Spleen (tissue), 11 donors: ENCODE results near the gene PRKACB. TPM values are rescaled to one million over a fixed set of nuclear protein-coding genes. Genes with fewer than 3 reads are reported as not detected.

Experiments used
- DNase-seq: peaks from one replicate; pipeline ENCODE4 v3.0.0-alpha.2; 2020
- H3K27ac ChIP-seq, 8 donors: fragments of 200-600 bp; sonication (generic) in 7 of 8; 1 replicate in 4 of 8; 2 replicates in 4 of 8; pipeline versions ENCODE4 v1.5.0 to v1.8.0; 2016 to 2021; ENCODE audit warnings: inconsistent platforms in 4 of 8, mild to moderate bottlenecking in 4 of 8, moderate library complexity in 1 of 8
- H3K27me3 ChIP-seq, 7 donors: fragments of 200-600 bp; sonication (generic) in 6 of 7; replicated peaks in 1 of 7; 1 replicate in 4 of 7; 2 replicates in 3 of 7; pipeline versions ENCODE4 v1.5.0 to v1.8.0; 2016 to 2021; ENCODE audit warnings: inconsistent platforms in 3 of 7, mild to moderate bottlenecking in 1 of 7
- H3K36me3 ChIP-seq, 6 donors: fragments of 200-600 bp; sonication (generic) in 5 of 6; 1 replicate in 4 of 6; 2 replicates in 2 of 6; pipeline versions ENCODE4 v1.5.0 to v1.8.0; 2016 to 2021; ENCODE audit warnings: inconsistent platforms in 2 of 6
- H3K4me1 ChIP-seq, 6 donors: fragments of 200-600 bp; sonication (generic) in 5 of 6; 1 replicate in 3 of 6; 2 replicates in 3 of 6; pipeline versions ENCODE4 v1.5.0 to v1.8.0; 2016 to 2021; ENCODE audit warnings: inconsistent platforms in 3 of 6
- H3K4me3 ChIP-seq, 8 donors: fragments of 200-600 bp; sonication (generic) in 7 of 8; 1 replicate in 4 of 8; 2 replicates in 4 of 8; pipeline versions ENCODE4 v1.5.0 to v1.8.0; 2016 to 2021; ENCODE audit warnings: inconsistent platforms in 4 of 8, mild to moderate bottlenecking in 4 of 8, moderate library complexity in 2 of 8
- H3K9me3 ChIP-seq, 8 donors: fragments of 200-600 bp; sonication (generic) in 7 of 8; 1 replicate in 4 of 8; 2 replicates in 4 of 8; pipeline versions ENCODE4 v1.5.0 to v1.8.0; 2016 to 2021; ENCODE audit warnings: inconsistent platforms in 4 of 8
- CTCF ChIP-seq, 11 experiments: fragments of 200-600 bp in 7 of 11; fragments of 450-650 bp in 4 of 11; sonication (generic) in 4 of 11; IDR thresholded peaks in 8 of 11; conservative IDR thresholded peaks in 3 of 11; 1 replicate in 7 of 11; 2 replicates in 4 of 11; pipeline versions ENCODE4 v1.4.0 to v1.8.0; 2016 to 2021; ENCODE audit warnings: antibody characterized with exemption in 11 of 11, inconsistent platforms in 4 of 11, mild to moderate bottlenecking in 1 of 11
- POLR2A ChIP-seq, 3 donors: fragments of 450-650 bp; IDR thresholded peaks; one replicate each; pipeline ENCODE4 v1.5.1; 2017; ENCODE audit warnings: antibody characterized with exemption in 3 of 3, mild to moderate bottlenecking in 1 of 3
- POLR2AphosphoS5 ChIP-seq, 3 donors: sonication (generic); formaldehyde crosslinking; IDR thresholded peaks; one replicate each; pipeline ENCODE4 v1.5.1; 2017; ENCODE audit warnings: antibody characterized with exemption in 3 of 3
- WGBS, 5 donors: extraction: QIAGEN DNeasy Blood & Tissue Kit in 3 of 5; methylation state at CpG; one replicate each; pipeline versions ENCODE4 v1.1.5 to v1.1.7; 2013 to 2018; 5-methylcytosine and 5-hydroxymethylcytosine counted together
- intact Hi-C: fragments of 100-400 bp; cut with DNase I; formaldehyde crosslinking; loops from one replicate; pipeline ENCODE4 v1.15.0; 2023; ENCODE audit warnings: low total_unique reads
- polyA plus RNA-seq, 3 donors: library from polyadenylated mRNA; stranded (reverse); fragments of 200-250 nt; gene quantifications; one replicate each; pipeline ENCODE4 v1.2.1, GENCODE V29; 2013
- total RNA-seq, 7 donors: library from RNA; depleted of rRNA in 3 of 7; stranded (reverse); fragments of >200 nt in 3 of 7; fragmentation: NEBNext Ultra II Directional in 4 of 7; extraction: Animal tissue kit (Norgen Biotek cat#: 25700) in 4 of 7; gene quantifications; one replicate each; pipeline versions ENCODE4 v1.1.0 to v1.2.1, GENCODE V29; 2016 to 2021
- donor health status: healthy with polysubstance abuse.
- donor health status: DM: no; HTN: no; CAD: no; lungs with moderate emphysema.
- donor health status: DM: no; HTN: no; CAD: no.
- donor health status: Bipolar disorder and iron deficiency.
- donor health status: healthy.
- donor health status: DM: no; HTN: no; CAD: no.
- donor health status: DM: yes; HTN: yes; CAD: no.

Gene PRKACB
- total and polyA plus RNA-seq, 10 donors, result 21.0 to 93.0 (median 61.1) TPM

GRCh38 chr1:84171481-84171880, 27.4 kb downstream of the PRKACB start:
- WGBS, 5 donors, result 85 to 93% (median 89%) methylated on average over 2 of the region's 2 CpGs
- H3K4me3 ChIP-seq, result no peak overlapping the region
- TF ChIP-seq POLR2AphosphoS5 (IDR thresholded peaks at IDR 0.05) (no peak), CTCF (IDR thresholded peaks at IDR 0.05 in 8 of 11, conservative IDR thresholded peaks at IDR 0.05 in 3 of 11) (no peak), POLR2A (IDR thresholded peaks at IDR 0.05) (no peak)
- no peaks in the 10 kb centered on the region for H3K9me3 ChIP-seq
- H3K4me1 ChIP-seq, result peaks cover 0 to 61% (median 9%) of the 10 kb centered on the region in 6 donors
- no peaks in the 10 kb centered on the region for H3K36me3 ChIP-seq
- no peak for DNase-seq
- no peak overlapping the region for H3K27ac ChIP-seq
- H3K27me3 ChIP-seq, result no peaks in the 10 kb centered on the region
- intact Hi-C loops, result no loop called here

GRCh38 chr1:84174051-84174556, 30.0 kb downstream of the PRKACB start:
- TF ChIP-seq POLR2A (IDR thresholded peaks at IDR 0.05), result no peak
- no peak for TF ChIP-seq CTCF (IDR thresholded peaks at IDR 0.05 in 8 of 11, conservative IDR thresholded peaks at IDR 0.05 in 3 of 11)
- TF ChIP-seq POLR2AphosphoS5 (IDR thresholded peaks at IDR 0.05), result no peak
- intact Hi-C loops, result no loop called here
- DNase-seq, result no peak
- Histone ChIP-seq H3K27me3 (no peaks in the 10 kb centered on the region), H3K4me3 (no peak overlapping the region), H3K9me3 (no peaks in the 10 kb centered on the region), H3K27ac (no peak overlapping the region), H3K36me3 (no peaks in the 10 kb centered on the region), H3K4me1 (peaks cover 0 to 39% (median 2%) of the 10 kb centered on the region in 6 donors)
- 80 to 92% (median 85%) methylated on average over 4 of the region's 4 CpGs for WGBS, 5 donors

- peaks cover 0 to 51% (median 22%) of the 10 kb centered on the region in 6 donors for H3K36me3 ChIP-seq
- H3K4me1 ChIP-seq, result peaks cover 0 to 4% (median 0%) of the 10 kb centered on the region in 6 donors
- H3K9me3 ChIP-seq, result peaks cover 0 to 6% (median 0%) of the 10 kb centered on the region in 8 donors
- no peak for DNase-seq
- no peaks in the 10 kb centered on the region for H3K27me3 ChIP-seq
- TF ChIP-seq POLR2AphosphoS5 (IDR thresholded peaks at IDR 0.05), result no peak
- no peak for TF ChIP-seq POLR2A (IDR thresholded peaks at IDR 0.05)
- TF ChIP-seq CTCF (IDR thresholded peaks at IDR 0.05 in 8 of 11, conservative IDR thresholded peaks at IDR 0.05 in 3 of 11), result no peak
- H3K27ac ChIP-seq, result no peak overlapping the region
- intact Hi-C loops, result no loop called here
- no peak overlapping the region for H3K4me3 ChIP-seq
These were observed 37.4 kb downstream of the PRKACB start for GRCh38 chr1:84181350-84182005.

- Histone ChIP-seq H3K27me3 (no peaks in the 10 kb centered on the region), H3K36me3 (peaks cover 8 to 98% (median 53%) of the 10 kb centered on the region in 6 donors), H3K4me3 (no peak overlapping the region), H3K9me3 (peaks cover 4 to 59% (median 51%) of the 10 kb centered on the region in 8 donors), H3K4me1 (no peaks in the 10 kb centered on the region), H3K27ac (no peak overlapping the region)
- WGBS, 5 donors, result 92 to 100% (median 95%) methylated on average over 1 of the region's 1 CpG
- no peak for DNase-seq
- TF ChIP-seq POLR2A (IDR thresholded peaks at IDR 0.05) (no peak), POLR2AphosphoS5 (IDR thresholded peaks at IDR 0.05) (no peak), CTCF (IDR thresholded peaks at IDR 0.05 in 8 of 11, conservative IDR thresholded peaks at IDR 0.05 in 3 of 11) (no peak)
- intact Hi-C loops, result no loop called here
These were observed 46.4 kb downstream of the PRKACB start for GRCh38 chr1:84190455-84190854.
